OCI-LY7 (cell line): Measurements from ENCODE around the gene CBFA2T3. TPM values are rescaled to one million over a fixed set of nuclear protein-coding genes. Genes with fewer than 3 reads are reported as not detected.

ENCODE experiments used
- BruUV-seq: library from RNA; stranded (reverse); fragments of 400-500 nt; replicated peaks from 2 replicates; lab custom pipeline; 2021; lab: Mats Ljungman, UMichigan
- CTCF ChIA-PET: fragments of 300-600 bp; sonication (Branson Sonifier 250); formaldehyde crosslinking; loops from one replicate; lab custom pipeline; 2022; ENCODE audit warnings: antibody characterized with exemption; ENCODE audit not compliant: unreplicated experiment; lab: Charles Lee
- POLR2A ChIA-PET: fragments of 300-600 bp; sonication (Branson Sonifier 250); formaldehyde crosslinking; loops from one replicate; lab custom pipeline; 2022; ENCODE audit warnings: antibody characterized with exemption; lab: Charles Lee
- DNase-seq: peaks from one replicate; pipeline ENCODE4 v3.0.0-alpha.2; 2015; ENCODE audit warnings: low spot score
- H2AFZ ChIP-seq: fragments of 200-600 bp; sonication (generic), shearing (Covaris generic); 2 replicates; pipeline ENCODE4 v1.6.1; 2014; ENCODE audit warnings: mild to moderate bottlenecking, antibody characterized with exemption, low read length, moderate library complexity
- H3K27ac ChIP-seq: fragments of 200-600 bp; sonication (generic); 2 replicates; pipeline ENCODE4 v1.5.1; 2014; ENCODE audit warnings: mixed run types, low read depth, mild to moderate bottlenecking, moderate library complexity, low read length, inconsistent platforms; ENCODE audit not compliant: poor library complexity, severe bottlenecking
- H3K36me3 ChIP-seq: fragments of 200-600 bp; sonication (generic); 2 replicates; pipeline ENCODE4 v1.6.1; 2014; ENCODE audit warnings: mild to moderate bottlenecking, antibody characterized with exemption, low read length, moderate library complexity, mixed read lengths; ENCODE audit not compliant: insufficient read depth
- H3K4me1 ChIP-seq: fragments of 200-600 bp; sonication (generic); 2 replicates; pipeline ENCODE4 v1.5.1; 2014; ENCODE audit warnings: mild to moderate bottlenecking, low read length; ENCODE audit not compliant: insufficient read depth, poor library complexity, severe bottlenecking
- H3K4me2 ChIP-seq: fragments of 200-600 bp; sonication (generic); 2 replicates; pipeline ENCODE4 v1.6.1; 2014; ENCODE audit warnings: mild to moderate bottlenecking, low read length
- H3K4me3 ChIP-seq: fragments of 200-600 bp; sonication (generic); 2 replicates; pipeline ENCODE4 v1.5.1; 2014; ENCODE audit warnings: mild to moderate bottlenecking, low read depth, low read length; ENCODE audit not compliant: poor library complexity, severe bottlenecking
- H3K79me2 ChIP-seq: fragments of 200-600 bp; sonication (generic); 2 replicates; pipeline ENCODE4 v1.6.1; 2016; ENCODE audit warnings: low read depth, mild to moderate bottlenecking, low read length, moderate library complexity, mixed read lengths; ENCODE audit not compliant: insufficient read depth
- H3K9me2 ChIP-seq: fragments of 200-600 bp; sonication (generic); 2 replicates; pipeline ENCODE4 v1.6.1; 2016; ENCODE audit warnings: mild to moderate bottlenecking, low read length, mixed read lengths; ENCODE audit not compliant: insufficient read depth
- H3K9me3 ChIP-seq: fragments of 200-600 bp; sonication (generic); 2 replicates; pipeline ENCODE4 v1.6.1; 2014; ENCODE audit warnings: mild to moderate bottlenecking, mixed run types, low read length, mixed read lengths
- H4K20me1 ChIP-seq: fragments of 200-600 bp; sonication (generic); 2 replicates; pipeline ENCODE4 v1.6.1; 2014; ENCODE audit warnings: mild to moderate bottlenecking, antibody characterized with exemption, low read length, moderate library complexity, mixed read lengths; ENCODE audit not compliant: insufficient read depth
- CTCF ChIP-seq: fragments of 200-600 bp; sonication (generic); conservative IDR thresholded peaks from 2 replicates; pipeline ENCODE4 v1.5.1; 2014; ENCODE audit warnings: mild to moderate bottlenecking, antibody characterized with exemption, low read length, moderate library complexity, mixed read lengths
- EZH2phosphoT487 ChIP-seq: fragments of 200-600 bp; sonication (generic); IDR thresholded peaks from 2 replicates; pipeline ENCODE4 v1.6.1; 2018; ENCODE audit warnings: low read depth, borderline replicate concordance, mild to moderate bottlenecking, mixed run types, antibody characterized with exemption, low read length, moderate library complexity, mixed read lengths
- intact Hi-C: fragments of 100-400 bp; cut with micrococcal nuclease; formaldehyde crosslinking; loops from one replicate; pipeline ENCODE4 v1.10.0; 2022; ENCODE audit not compliant: unreplicated experiment
- total RNA-seq, 2 experiments: library from RNA; depleted of rRNA in 1 of 2; stranded (reverse); fragments of >200 nt in 1 of 2; shearing (Covaris generic) in 1 of 2; gene quantifications; 2 replicates each; pipeline ENCODE4 v1.2.3, GENCODE V29; 2014 to 2022

Gene CBFA2T3
- total RNA-seq, 2 experiments from 2014 or later, result 1.1 to 48.0 TPM

DNA sequence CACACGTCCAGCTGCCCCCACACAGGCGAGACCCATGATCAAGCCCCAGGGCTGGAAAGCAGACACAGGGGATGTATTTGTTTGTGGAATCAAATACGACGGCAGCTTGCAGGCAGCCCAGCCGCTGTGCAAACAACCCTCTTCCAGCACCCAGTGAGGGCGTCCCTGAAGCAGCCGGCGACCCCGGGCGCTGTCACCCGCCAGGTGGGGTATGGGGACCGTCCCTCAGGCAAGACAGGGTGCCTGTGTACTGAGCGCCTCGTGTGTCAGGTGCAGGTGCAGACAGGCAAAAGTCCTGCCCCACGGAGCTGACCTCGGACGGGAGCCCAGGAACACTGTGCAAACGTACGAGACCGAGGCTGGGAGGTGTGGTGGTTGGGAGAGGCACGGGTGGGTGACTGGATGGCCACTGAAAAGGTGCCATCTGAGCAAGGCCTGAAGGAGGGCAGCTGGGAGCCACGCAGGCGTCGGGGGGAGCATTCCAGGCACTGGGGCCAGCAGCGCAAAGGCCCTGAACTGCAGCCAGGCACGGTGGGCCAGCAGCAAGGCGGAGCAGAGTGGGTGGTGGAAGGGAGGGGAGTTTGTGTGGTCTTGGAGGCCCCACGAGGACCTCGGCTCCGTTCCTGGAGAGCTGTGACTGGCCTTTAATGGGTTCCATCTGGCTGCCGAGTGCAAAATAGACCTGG lies 48.5 kb downstream of the CBFA2T3 start:
- TF ChIP-seq EZH2phosphoT487, result no peak
- TF ChIP-seq CTCF, result no peak
- Histone ChIP-seq H3K9me2 (no peaks in the 10 kb centered on the region), H4K20me1 (no peaks in the 10 kb centered on the region; the same call in 1 of the 2 replicates), H2AFZ (no peak overlapping the region), H3K4me1 (peaks cover 15% of the 10 kb centered on the region), H3K4me2 (no peak overlapping the region), H3K79me2 (no peaks in the 10 kb centered on the region), H3K36me3 (no peaks in the 10 kb centered on the region), H3K27ac (no peak overlapping the region), H3K9me3 (no peaks in the 10 kb centered on the region), H3K4me3 (no peak overlapping the region)
- POLR2A ChIA-PET, result no interaction called here
- CTCF ChIA-PET, result no interaction called here
- no peak for DNase-seq
- BruUV-seq, result no TSS peak
- intact Hi-C loops, result no loop called here

DNA sequence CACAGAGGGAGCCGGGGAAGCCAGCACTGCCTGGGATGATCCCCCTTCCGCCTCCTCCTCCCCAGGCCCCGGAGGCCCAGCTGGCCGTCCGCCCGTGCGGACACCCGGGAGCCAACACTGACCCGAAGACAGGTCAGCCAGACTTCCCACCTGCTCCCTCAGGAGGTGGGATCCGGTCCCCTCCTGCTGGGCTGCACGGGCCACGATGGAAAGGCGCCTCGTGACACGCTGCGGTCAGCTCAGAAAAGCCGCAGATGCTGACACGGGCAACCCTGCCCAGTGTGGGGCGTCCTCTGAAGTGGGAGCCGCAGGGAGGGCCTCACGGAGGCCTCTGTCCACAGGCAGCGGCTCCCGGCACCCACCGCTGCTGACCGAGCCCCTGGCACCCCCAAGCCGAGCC lies 49.3 kb downstream of the CBFA2T3 start:
- BruUV-seq, result no TSS peak
- TF ChIP-seq EZH2phosphoT487 (no peak), CTCF (no peak)
- POLR2A ChIA-PET, result no interaction called here

DNA sequence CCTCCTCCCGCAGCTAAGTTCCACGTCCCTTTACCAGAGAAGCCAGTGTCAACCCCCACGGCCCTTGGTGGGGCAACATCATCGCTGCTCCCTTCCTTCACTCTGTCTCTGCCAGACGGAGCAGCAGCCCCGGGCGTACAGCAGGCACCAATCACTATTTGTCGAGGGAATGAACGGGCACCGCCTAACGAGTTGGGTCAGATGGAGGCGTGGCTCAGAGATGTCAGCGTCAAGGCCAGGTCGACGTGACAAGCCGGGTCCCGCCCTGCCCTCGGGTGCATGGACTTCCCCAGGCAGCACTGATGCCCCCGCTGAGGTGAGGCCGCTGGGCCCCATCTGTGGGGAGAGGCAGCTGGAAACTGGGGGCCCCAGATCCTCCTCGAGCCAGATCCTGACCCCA lies 50.0 kb downstream of the CBFA2T3 start:
- no peak overlapping the region for H2AFZ ChIP-seq
- no peak overlapping the region for H3K4me3 ChIP-seq
- no TSS peak for BruUV-seq
- no peaks in the 10 kb centered on the region for H3K36me3 ChIP-seq
- ChIA-PET CTCF (no interaction called here), POLR2A (no interaction called here)
- H3K4me1 ChIP-seq, result peaks cover 15% of the 10 kb centered on the region
- H3K9me3 ChIP-seq, result no peaks in the 10 kb centered on the region
- TF ChIP-seq EZH2phosphoT487 (no peak), CTCF (no peak)
- no peaks in the 10 kb centered on the region for H3K79me2 ChIP-seq
- no peaks in the 10 kb centered on the region for H3K9me2 ChIP-seq
- intact Hi-C loops, result no loop called here
- DNase-seq, result no peak
- no peak overlapping the region for H3K27ac ChIP-seq
- no peaks in the 10 kb centered on the region; the same call in 1 of the 2 replicates for H4K20me1 ChIP-seq
- H3K4me2 ChIP-seq, result no peak overlapping the region

More for the DNA sequence above, 49.3 kb downstream of the CBFA2T3 start:
- H3K36me3 ChIP-seq, result no peaks in the 10 kb centered on the region
- H3K9me3 ChIP-seq, result no peaks in the 10 kb centered on the region
- H4K20me1 ChIP-seq, result no peaks in the 10 kb centered on the region; the same call in 1 of the 2 replicates
- H3K79me2 ChIP-seq, result no peaks in the 10 kb centered on the region
- DNase-seq, result no peak
- H3K9me2 ChIP-seq, result no peaks in the 10 kb centered on the region
- H3K27ac ChIP-seq, result no peak overlapping the region
- H3K4me2 ChIP-seq, result no peak overlapping the region
- H3K4me3 ChIP-seq, result no peak overlapping the region
- CTCF ChIA-PET, result no interaction called here
- H2AFZ ChIP-seq, result no peak overlapping the region
- intact Hi-C loops, result no loop called here
- H3K4me1 ChIP-seq, result peaks cover 15% of the 10 kb centered on the region
